GM12878 (cell line): ENCODE results near the gene PLPPR1. TPM values are rescaled to one million over a fixed set of nuclear protein-coding genes. Genes with fewer than 3 reads are reported as not detected.

Source experiments
- ATAC-seq: fragments of 200-7000 bp; cut with Tn5 transposase; 3 replicates; pipeline ENCODE4 v1.9.1; 2020; ENCODE audit warnings: mild to moderate bottlenecking, moderate library complexity
- BruUV-seq: library from RNA; stranded (reverse); fragments of 400-500 nt; replicated peaks from 2 replicates; lab custom pipeline; 2021; lab: Mats Ljungman, UMichigan
- CTCF ChIA-PET: fragments of 300-600 bp; sonication (Branson Sonifier 250); formaldehyde crosslinking; extraction: SDS; loops from one replicate; lab custom pipeline; 2021; ENCODE audit warnings: inconsistent platforms; lab: Yijun Ruan, JAX
- POLR2A ChIA-PET: fragments of 350-600 bp; formaldehyde crosslinking; extraction: SDS; loops from one replicate; lab custom pipeline; 2021; ENCODE audit warnings: inconsistent platforms; lab: Charles Lee
- RAD21 ChIA-PET: fragments of 300-600 bp; sonication (Branson Sonifier 250); formaldehyde crosslinking; loops from one replicate; lab custom pipeline; 2023; ENCODE audit warnings: antibody characterized with exemption; ENCODE audit not compliant: unreplicated experiment; lab: Charles Lee
- SMC1A ChIA-PET: fragments of 300-600 bp; sonication (Branson Sonifier 250); formaldehyde crosslinking; loops from one replicate; lab custom pipeline; 2023; ENCODE audit not compliant: unreplicated experiment, uncharacterized antibody; lab: Charles Lee
- DNase-seq: peaks from one replicate; pipeline ENCODE4 v3.0.0-alpha.2; 2011; ENCODE audit warnings: low read depth, low spot score
- FAIRE-seq: peaks from 3 replicates; lab custom pipeline; 2011; peaks lifted over from hg19 to GRCh38; lab: Jason Lieb, UNC
- H2AFZ ChIP-seq: 2 replicates; pipeline ENCODE4 v1.6.0; 2011; ENCODE audit warnings: low read depth, low read length, control low read depth; ENCODE audit not compliant: control insufficient read depth
- H3K27ac ChIP-seq: 2 replicates; pipeline ENCODE4 v1.5.1; 2011; ENCODE audit warnings: control low read depth; ENCODE audit not compliant: control insufficient read depth, insufficient read depth
- H3K27me3 ChIP-seq, 2 experiments: replicated peaks in 1 of 2; 2 replicates each; pipeline versions ENCODE4 v1.6.0 to v1.6.1; 2011; ENCODE audit warnings: low read length in 1 of 2; ENCODE audit not compliant: control insufficient read depth in 2 of 2, insufficient read depth in 2 of 2
- H3K36me3 ChIP-seq, 2 experiments: 2 replicates each; pipeline ENCODE4 v1.5.1; 2011; ENCODE audit warnings: low read length in 1 of 2; ENCODE audit not compliant: control insufficient read depth in 2 of 2, insufficient read depth in 2 of 2
- H3K4me1 ChIP-seq: 2 replicates; pipeline ENCODE4 v1.6.1; 2011; ENCODE audit warnings: mild to moderate bottlenecking, low read length, moderate library complexity, mixed read lengths; ENCODE audit not compliant: control insufficient read depth, insufficient read depth
- H3K4me2 ChIP-seq: 2 replicates; pipeline ENCODE4 v1.6.0; 2011; ENCODE audit warnings: control low read depth; ENCODE audit not compliant: control insufficient read depth, insufficient read depth
- H3K4me3 ChIP-seq: fragments of 200-600 bp; sonication (generic); 2 replicates; pipeline ENCODE4 v1.5.1; 2016
- H3K79me2 ChIP-seq: 2 replicates; pipeline ENCODE4 v1.6.0; 2011; ENCODE audit warnings: low read length; ENCODE audit not compliant: control insufficient read depth, insufficient read depth
- H3K9ac ChIP-seq: 2 replicates; pipeline ENCODE4 v1.8.0; 2011; ENCODE audit warnings: low read length, control low read depth, mixed read lengths; ENCODE audit not compliant: control insufficient read depth, insufficient read depth
- H3K9me3 ChIP-seq: replicated peaks from 3 replicates; pipeline ENCODE4 v1.5.1; 2011; ENCODE audit warnings: mild to moderate bottlenecking, low read length; ENCODE audit not compliant: control insufficient read depth, insufficient read depth
- H4K20me1 ChIP-seq: 2 replicates; pipeline ENCODE4 v1.6.0; 2011; ENCODE audit not compliant: control insufficient read depth, insufficient read depth
- HCFC1 ChIP-seq: fragments of 150-350 bp; IDR thresholded peaks from 2 replicates; pipeline ENCODE4 v1.6.1; 2014; ENCODE audit warnings: low read length
- SRF ChIP-seq, 2 experiments: IDR thresholded peaks; 2 replicates each; pipeline ENCODE4 v1.6.1; 2011; ENCODE audit warnings: low read depth in 2 of 2, low read length in 2 of 2, mild to moderate bottlenecking in 1 of 2, moderate library complexity in 1 of 2
- TCF12 ChIP-seq: IDR thresholded peaks from 2 replicates; pipeline ENCODE4 v1.6.1; 2011; ENCODE audit warnings: low read depth, mild to moderate bottlenecking, low read length
- YY1 ChIP-seq: IDR thresholded peaks from 2 replicates; pipeline ENCODE4 v1.6.1; 2011; ENCODE audit warnings: low read depth, mild to moderate bottlenecking, low read length
- WGBS: methylation state at CpG from one replicate; pipeline ENCODE4 v1.1.6; 2016; ENCODE audit warnings: low lambda C conversion rate; ENCODE audit not compliant: insufficient replicate concordance, insufficient coverage; ENCODE audit errors: missing lambda C conversion rate; 5-methylcytosine and 5-hydroxymethylcytosine counted together
- in situ Hi-C: fragments of 300-500 bp; cut with MboI; formaldehyde crosslinking; loops from 9 replicates; pipeline ENCODE4 v1.14.3; 2018; ENCODE audit warnings: mixed read lengths
- intact Hi-C: fragments of 100-400 bp; cut with micrococcal nuclease; formaldehyde crosslinking; loops from one replicate; pipeline ENCODE4 v1.14.2; 2022; ENCODE audit not compliant: unreplicated experiment
- polyA plus RNA-seq, 11 experiments: library from polyadenylated mRNA; depleted of rRNA in 4 of 11; unstranded in 6 of 11; stranded (reverse) in 5 of 11; fragments of >200 nt; fragmentation: Nextera tagmentation in 4 of 11; fragmentation: Illumina TruSeq in 1 of 11; extraction: Ambion mirVana in 4 of 11; extraction: Trizol in 1 of 11; gene quantifications; 1 replicate in 1 of 11; 2 replicates in 10 of 11; pipeline versions ENCODE4 v1.2.1 to v1.2.3, GENCODE V29; 2011 to 2016; ENCODE audit warnings: inconsistent platforms in 2 of 11, missing spikeins in 2 of 11, low read depth in 1 of 11
- small RNA-seq: library from RNA; depleted of rRNA; stranded (forward); fragments of <200 nt; gene quantifications from one replicate; pipeline ENCODE3, GENCODE V24; 2014
- total RNA-seq, 4 experiments: library from RNA; depleted of rRNA in 3 of 4; stranded (reverse); fragments of >200 nt in 3 of 4; fragmentation: Illumina TruSeq in 1 of 4; extraction: Trizol in 1 of 4; gene quantifications; 2 replicates each; pipeline versions ENCODE4 v1.2.1 to v1.2.3, GENCODE V29; 2013 to 2021

Gene PLPPR1
- total and polyA plus RNA-seq, 10 of the 15 experiments (the other 5 are each of a cell fraction or from before 2014, with no cell fraction given): 0.69 TPM; not detected in 9

GRCh38 chr9:101372327-101373118 lies 344.0 kb downstream of the PLPPR1 start:
- DNase-seq: no peak
- in situ Hi-C loops: no loop called here
- Histone ChIP-seq H2AFZ (no peak overlapping the region), H3K4me3 (no peak overlapping the region)
- 23% methylated on average over 2 of the region's 2 CpGs for WGBS
- TF ChIP-seq YY1 (no peak), TCF12 (no peak), HCFC1 (no peak), SRF (IDR thresholded peaks at IDR 0.05; ENCODE audit: low read depth in 2 of 2, low read length in 2 of 2) (no peak)
- TF ChIP-seq, all 136 proteins: peak for 0
- ChIA-PET POLR2A (interaction anchor here (0.6 kb wide), 1 partner anchor 10 kb away, joined by 3 read pairs; no protein-coding TSS in a partner anchor), RAD21 (no interaction called here), SMC1A (interaction anchor here (0.8 to 1.4 kb wide), 3 partner anchors 9 to 161 kb away, joined by 3 to 6 read pairs (median 4); partner anchors contain the start of gene RNF20), CTCF (interaction anchor here (1.1 to 1.5 kb wide), 4 partner anchors 20 to 116 kb away, joined by 3 to 5 read pairs (median 3); no protein-coding TSS in a partner anchor)
- no peak overlapping the region for H3K4me2 ChIP-seq
- ATAC-seq: no peak
- no peaks in the 10 kb centered on the region for H4K20me1 ChIP-seq
- no peak for FAIRE-seq
- H3K79me2 ChIP-seq: no peaks in the 10 kb centered on the region
- no peaks in the 10 kb centered on the region for H3K27me3 ChIP-seq
- no peaks in the 10 kb centered on the region for H3K4me1 ChIP-seq
- no peak overlapping the region for H3K27ac ChIP-seq
- H3K9me3 ChIP-seq: no peaks in the 10 kb centered on the region
- no TSS peak for BruUV-seq
- intact Hi-C loops: no loop called here
- H3K9ac ChIP-seq: no peak overlapping the region
- no peaks in the 10 kb centered on the region for H3K36me3 ChIP-seq

Small RNA genes lying within 50 kb of the gene (small RNA-seq; reads per million reads assigned to genes)
- not detected for gene RF00322
